ENCODE data around the gene SCYGR6. TPM values are rescaled to one million over a fixed set of nuclear protein-coding genes. Genes with fewer than 3 reads are reported as not detected.

Gene SCYGR6
- total RNA-seq, 2 donors from 2014 or later: not detected

DNA sequence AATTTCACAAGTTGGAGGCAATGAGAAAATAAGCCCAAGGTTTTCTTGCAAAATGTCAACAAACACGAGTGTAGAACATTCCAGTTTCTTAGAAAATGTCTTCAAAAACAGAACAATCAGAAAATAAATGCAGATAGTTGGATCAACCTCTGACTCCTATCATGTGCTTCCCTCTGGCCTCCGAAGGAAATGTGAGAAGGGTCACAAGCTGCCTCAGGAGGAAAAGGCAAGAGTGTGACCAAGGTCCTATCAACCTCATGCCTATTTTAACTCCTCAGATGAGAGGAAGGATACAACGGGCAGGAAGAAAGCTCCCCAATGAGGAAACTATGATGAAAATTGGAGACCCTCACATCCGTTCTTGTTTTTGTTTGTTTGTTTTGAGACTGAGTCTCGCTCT is 50.1 kb downstream of the SCYGR6 start:
- 73% methylated on average over 5 of the region's 5 CpGs for WGBS
- H3K4me1 ChIP-seq (replicated peaks): no peaks in the 10 kb centered on the region
- intact Hi-C loops (cut with DNase I): no loop called here
- TF ChIP-seq, protein P1, sequence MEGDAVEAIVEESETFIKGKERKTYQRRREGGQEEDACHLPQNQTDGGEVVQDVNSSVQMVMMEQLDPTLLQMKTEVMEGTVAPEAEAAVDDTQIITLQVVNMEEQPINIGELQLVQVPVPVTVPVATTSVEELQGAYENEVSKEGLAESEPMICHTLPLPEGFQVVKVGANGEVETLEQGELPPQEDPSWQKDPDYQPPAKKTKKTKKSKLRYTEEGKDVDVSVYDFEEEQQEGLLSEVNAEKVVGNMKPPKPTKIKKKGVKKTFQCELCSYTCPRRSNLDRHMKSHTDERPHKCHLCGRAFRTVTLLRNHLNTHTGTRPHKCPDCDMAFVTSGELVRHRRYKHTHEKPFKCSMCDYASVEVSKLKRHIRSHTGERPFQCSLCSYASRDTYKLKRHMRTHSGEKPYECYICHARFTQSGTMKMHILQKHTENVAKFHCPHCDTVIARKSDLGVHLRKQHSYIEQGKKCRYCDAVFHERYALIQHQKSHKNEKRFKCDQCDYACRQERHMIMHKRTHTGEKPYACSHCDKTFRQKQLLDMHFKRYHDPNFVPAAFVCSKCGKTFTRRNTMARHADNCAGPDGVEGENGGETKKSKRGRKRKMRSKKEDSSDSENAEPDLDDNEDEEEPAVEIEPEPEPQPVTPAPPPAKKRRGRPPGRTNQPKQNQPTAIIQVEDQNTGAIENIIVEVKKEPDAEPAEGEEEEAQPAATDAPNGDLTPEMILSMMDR (IDR thresholded peaks at IDR 0.05): no peak
- H3K36me3 ChIP-seq: no peaks in the 10 kb centered on the region
- no peak overlapping the region for H3K27ac ChIP-seq
- H3K9me3 ChIP-seq: no peaks in the 10 kb centered on the region
- H3K4me3 ChIP-seq: no peak overlapping the region
- H3K27me3 ChIP-seq (replicated peaks; ENCODE audit: insufficient read depth): no peaks in the 10 kb centered on the region
- DNase-seq (ENCODE audit: low spot score): no peak

Small RNA genes within 50 kb of the gene (small RNA-seq; reads per million reads assigned to genes)
- 0 reads per million in 2 donors for gene RNA5SP121

Other genes starting within 250 kb of the SCYGR6 start
- not detected for gene SCYGR2, start 125.9 kb downstream of the SCYGR6 start, total RNA-seq
- gene SCYGR3, start 109.9 kb downstream of the SCYGR6 start, total RNA-seq: not detected
- not detected for gene SCYGR4, start 107.3 kb downstream of the SCYGR6 start, total RNA-seq
- not detected for gene SCYGR5, start 58.0 kb downstream of the SCYGR6 start, total RNA-seq
- gene SLC19A3, start 6.7 kb downstream of the SCYGR6 start, total RNA-seq: 1 to 10 TPM in 1 of 2 donors, under 1 TPM in 1; 0.41 to 1.3 TPM
- not detected for gene SCYGR7, start 3.6 kb upstream of the SCYGR6 start, total RNA-seq
- not detected for gene SCYGR8, start 21.1 kb upstream of the SCYGR6 start, total RNA-seq
- gene CCL20, start 89.1 kb upstream of the SCYGR6 start, total RNA-seq: 1 to 10 TPM in 1 of 2 donors, not detected in 1; 1.6 TPM
- 1 to 10 TPM in 1 of 2 donors, not detected in 1; 3.0 TPM for gene DAW1, start 146.9 kb upstream of the SCYGR6 start, total RNA-seq